PFSK-1 (cell line): ENCODE measurements around the gene KIF11.

Source experiments
- REST ChIP-seq, 2 experiments: IDR thresholded peaks; 2 replicates each; pipeline versions ENCODE4 v1.6.1 to v1.8.0; 2011 to 2012; ENCODE audit warnings: low read depth in 2 of 2, low read length in 2 of 2, control low read depth in 1 of 2, inconsistent platforms in 1 of 2, mild to moderate bottlenecking in 1 of 2, moderate library complexity in 1 of 2; ENCODE audit not compliant: insufficient read depth in 1 of 2
- TAF1 ChIP-seq: IDR thresholded peaks from 2 replicates; pipeline ENCODE4 v1.6.1; 2012; ENCODE audit warnings: low read length, control low read depth, borderline replicate concordance; ENCODE audit not compliant: insufficient read depth

GRCh38 chr10:92702301-92702916, 109.5 kb downstream of the KIF11 start:
- TF ChIP-seq REST (IDR thresholded peaks at IDR 0.05; ENCODE audit: insufficient read depth in 1 of 2, low read depth in 2 of 2, low read length in 2 of 2) (no peak), TAF1 (no peak)
